Keratinocyte (primary cell): ENCODE measurements around the gene ENTPD7. TPM values are rescaled to one million over a fixed set of nuclear protein-coding genes. Genes with fewer than 3 reads are reported as not detected.

Experiments used
- DNase-seq: peaks from one replicate; pipeline ENCODE4 v3.0.0-alpha.2; 2011; ENCODE audit warnings: low read depth, missing footprints, low spot score
- FAIRE-seq: peaks from 2 replicates; lab custom pipeline; 2011; peaks lifted over from hg19 to GRCh38; lab: Jason Lieb, UNC
- H2AFZ ChIP-seq: 2 replicates; pipeline ENCODE4 v1.6.0; 2012; ENCODE audit warnings: low read length, control low read depth, inconsistent platforms; ENCODE audit not compliant: control insufficient read depth
- H3K27ac ChIP-seq: 2 replicates; pipeline ENCODE4 v1.5.1; 2011; ENCODE audit warnings: low read length; ENCODE audit not compliant: control insufficient read depth, insufficient read depth
- H3K27me3 ChIP-seq: 3 replicates; pipeline ENCODE4 v1.6.0; 2011; ENCODE audit warnings: low read length; ENCODE audit not compliant: control insufficient read depth, insufficient read depth; ENCODE audit errors: extremely low read depth
- H3K36me3 ChIP-seq, 2 experiments: 2 replicates in 1 of 2; 3 replicates in 1 of 2; pipeline ENCODE4 v1.5.1; 2011; ENCODE audit warnings: low read length in 2 of 2, mild to moderate bottlenecking in 1 of 2; ENCODE audit not compliant: control insufficient read depth in 2 of 2, insufficient read depth in 2 of 2; ENCODE audit errors: extremely low read depth in 1 of 2
- H3K4me1 ChIP-seq: 3 replicates; pipeline ENCODE4 v1.5.1; 2011; ENCODE audit warnings: low read length; ENCODE audit not compliant: control insufficient read depth, insufficient read depth; ENCODE audit errors: extremely low read depth
- H3K4me2 ChIP-seq: 3 replicates; pipeline ENCODE4 v1.6.0; 2011; ENCODE audit warnings: low read depth, low read length; ENCODE audit not compliant: control insufficient read depth, insufficient read depth; ENCODE audit errors: extremely low read depth
- H3K4me3 ChIP-seq, 3 experiments: fragments of 200-600 bp in 1 of 3; sonication (generic) in 1 of 3; 2 replicates in 2 of 3; 3 replicates in 1 of 3; pipeline ENCODE4 v1.5.1; 2011 to 2016; ENCODE audit warnings: low read length in 3 of 3, mild to moderate bottlenecking in 3 of 3, control low read depth in 2 of 3, inconsistent platforms in 1 of 3, low read depth in 1 of 3, mixed read lengths in 1 of 3, mixed run types in 1 of 3, moderate library complexity in 1 of 3; ENCODE audit not compliant: control insufficient read depth in 2 of 3, insufficient read depth in 2 of 3; ENCODE audit errors: extremely low read depth in 1 of 3
- H3K79me2 ChIP-seq: 2 replicates; pipeline ENCODE4 v1.6.0; 2012; ENCODE audit warnings: low read length; ENCODE audit not compliant: control insufficient read depth, insufficient read depth
- H3K9ac ChIP-seq: 3 replicates; pipeline ENCODE4 v1.6.0; 2011; ENCODE audit warnings: low read length; ENCODE audit not compliant: control insufficient read depth, insufficient read depth; ENCODE audit errors: extremely low read depth
- H3K9me1 ChIP-seq: 3 replicates; pipeline ENCODE4 v1.6.0; 2011; ENCODE audit warnings: low read length; ENCODE audit not compliant: control insufficient read depth, insufficient read depth; ENCODE audit errors: extremely low read depth
- H3K9me3 ChIP-seq: 2 replicates; pipeline ENCODE4 v1.5.1; 2012; ENCODE audit warnings: low read depth, low read length; ENCODE audit not compliant: control insufficient read depth
- H4K20me1 ChIP-seq: 3 replicates; pipeline ENCODE4 v1.6.0; 2011; ENCODE audit warnings: low read length; ENCODE audit not compliant: control insufficient read depth, insufficient read depth; ENCODE audit errors: extremely low read depth
- CTCF ChIP-seq, 3 experiments: IDR thresholded peaks in 1 of 3; conservative IDR thresholded peaks in 1 of 3; optimal IDR thresholded peaks in 1 of 3; 2 replicates in 2 of 3; 3 replicates in 1 of 3; pipeline versions ENCODE3 to v1.5.1; 2011; ENCODE audit warnings: low read length in 3 of 3, mild to moderate bottlenecking in 3 of 3, moderate library complexity in 2 of 3, control low read depth in 1 of 3, inconsistent platforms in 1 of 3; ENCODE audit not compliant: insufficient read depth in 2 of 3; ENCODE audit errors: extremely low read depth in 1 of 3
- EZH2 ChIP-seq: IDR thresholded peaks from one replicate; pipeline ENCODE4 v1.6.1; 2012; ENCODE audit warnings: inconsistent platforms, mild to moderate bottlenecking, low read length, moderate library complexity
- dilution Hi-C: fragments of 300-500 bp; cut with MboI; formaldehyde crosslinking; loops from one replicate; pipeline ENCODE4 v1.7.0; 2020; ENCODE audit warnings: low sequenced_read_pairs; ENCODE audit not compliant: extremely low pct_ligation_motif_present
- polyA plus RNA-seq, 5 experiments: library from polyadenylated mRNA; depleted of rRNA in 3 of 5; stranded (reverse) in 3 of 5; stranded (forward) in 1 of 5; unstranded in 1 of 5; fragments of >200 nt; gene quantifications; 1 replicate in 1 of 5; 2 replicates in 3 of 5; 3 replicates in 1 of 5; pipeline versions ENCODE4 v1.2.1 to v1.2.3, GENCODE V29; 2011 to 2012; ENCODE audit warnings: missing spikeins in 2 of 5, low read depth in 1 of 5, low replicate concordance in 1 of 5

ENTPD7 gene
- polyA plus RNA-seq, 1 donor (not counting 4 experiments of a cell fraction or from before 2014, with no cell fraction given) = 18.1 TPM

- TF ChIP-seq EZH2 (no peak), CTCF (optimal IDR thresholded peaks at IDR 0.05 in 1 of 3, IDR thresholded peaks at IDR 0.05 in 1 of 3, conservative IDR thresholded peaks at IDR 0.05 in 1 of 3; ENCODE audit: extremely low read depth in 1 of 3, insufficient read depth in 2 of 3, low read length in 3 of 3) (no peak)
- Histone ChIP-seq H3K36me3 (peaks cover 6 to 21% of the 10 kb centered on the region in 2 experiments), H3K27me3 (no peaks in the 10 kb centered on the region), H3K27ac (peak overlapping the region; percentile 95), H4K20me1 (no peaks in the 10 kb centered on the region), H3K79me2 (peaks cover 53% of the 10 kb centered on the region), H3K9me3 (no peaks in the 10 kb centered on the region), H3K9ac (peak overlapping the region; percentile 98), H3K4me1 (peaks cover 47% of the 10 kb centered on the region), H3K4me3 (peak overlapping the region; percentile 86 to 99 (median 87)), H3K9me1 (no peaks in the 10 kb centered on the region), H3K4me2 (peak overlapping the region; percentile 90), H2AFZ (no peak overlapping the region)
- dilution Hi-C loops = no loop called here
- no peak for DNase-seq
- FAIRE-seq = peak; percentile 79
Measured at GRCh38 chr10:99661377-99661763, 2.1 kb downstream of the ENTPD7 start.

- TF ChIP-seq EZH2 (no peak), CTCF (optimal IDR thresholded peaks at IDR 0.05 in 1 of 3, IDR thresholded peaks at IDR 0.05 in 1 of 3, conservative IDR thresholded peaks at IDR 0.05 in 1 of 3; ENCODE audit: extremely low read depth in 1 of 3, insufficient read depth in 2 of 3, low read length in 3 of 3) (no peak)
- peaks cover 9 to 26% of the 10 kb centered on the region in 2 experiments for H3K36me3 ChIP-seq
- H3K4me1 ChIP-seq = peaks cover 41% of the 10 kb centered on the region
- FAIRE-seq (no peak), DNase-seq (no peak)
- dilution Hi-C loops = no loop called here
- no peaks in the 10 kb centered on the region for H3K9me1 ChIP-seq
- no peak overlapping the region for H3K4me2 ChIP-seq
- H3K79me2 ChIP-seq = peaks cover 40% of the 10 kb centered on the region
- no peak overlapping the region for H3K9ac ChIP-seq
- no peaks in the 10 kb centered on the region for H3K9me3 ChIP-seq
- H4K20me1 ChIP-seq = no peaks in the 10 kb centered on the region
- no peak overlapping the region for H3K4me3 ChIP-seq
- no peaks in the 10 kb centered on the region for H3K27me3 ChIP-seq
- no peak overlapping the region for H2AFZ ChIP-seq
- H3K27ac ChIP-seq = no peak overlapping the region
Measured at GRCh38 chr10:99665304-99665703, 6.0 kb downstream of the ENTPD7 start.
